IPS-20b (cell line): ENCODE data around the gene CHI3L1.

ENCODE experiments used
- H3K27ac ChIP-seq: one replicate; pipeline ENCODE4 v1.5.1; 2013; ENCODE audit warnings: low read length
- H3K27me3 ChIP-seq: 2 replicates; pipeline ENCODE4 v1.6.1; 2013; ENCODE audit warnings: mild to moderate bottlenecking, low read length, inconsistent platforms; ENCODE audit not compliant: insufficient read depth
- H3K36me3 ChIP-seq: 2 replicates; pipeline ENCODE4 v1.6.1; 2013; ENCODE audit warnings: low read depth, mild to moderate bottlenecking, inconsistent platforms, low read length, moderate library complexity; ENCODE audit not compliant: insufficient read depth
- H3K4me1 ChIP-seq: 2 replicates; pipeline ENCODE4 v1.6.1; 2013; ENCODE audit warnings: mild to moderate bottlenecking, control low read depth, inconsistent platforms, low read length, moderate library complexity; ENCODE audit not compliant: insufficient read depth
- H3K4me3 ChIP-seq: 2 replicates; pipeline ENCODE4 v1.5.1; 2013; ENCODE audit warnings: mild to moderate bottlenecking, low read length, inconsistent platforms
- H3K9ac ChIP-seq: 2 replicates; pipeline ENCODE4 v1.6.1; 2013; ENCODE audit warnings: low read depth, mild to moderate bottlenecking, inconsistent platforms, low read length, moderate library complexity
- H3K9me3 ChIP-seq: 2 replicates; pipeline ENCODE4 v1.6.1; 2013; ENCODE audit warnings: mild to moderate bottlenecking, low read depth, low read length, inconsistent platforms; ENCODE audit not compliant: insufficient read depth

CHI3L1 gene

DNA sequence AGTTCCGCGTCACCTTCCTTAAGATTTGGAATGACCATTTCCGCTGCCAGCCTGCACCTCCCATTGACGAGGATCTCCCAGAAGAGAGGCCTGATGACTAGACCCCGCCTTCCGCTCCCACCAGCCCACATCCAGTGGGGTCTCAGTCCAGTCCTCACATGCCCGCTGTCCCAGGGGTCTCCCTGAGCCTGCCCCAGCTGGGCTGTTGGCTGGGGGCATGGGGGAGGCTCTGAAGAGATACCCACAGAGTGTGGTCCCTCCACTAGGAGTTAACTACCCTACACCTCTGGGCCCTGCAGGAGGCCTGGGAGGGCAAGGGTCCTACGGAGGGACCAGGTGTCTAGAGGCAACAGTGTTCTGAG, 20.7 kb downstream of the CHI3L1 start:
- Histone ChIP-seq H3K9ac (no peak overlapping the region), H3K9me3 (no peaks in the 10 kb centered on the region), H3K4me3 (no peak overlapping the region), H3K27ac (no peak overlapping the region), H3K4me1 (no peaks in the 10 kb centered on the region), H3K27me3 (no peaks in the 10 kb centered on the region), H3K36me3 (no peaks in the 10 kb centered on the region)

DNA sequence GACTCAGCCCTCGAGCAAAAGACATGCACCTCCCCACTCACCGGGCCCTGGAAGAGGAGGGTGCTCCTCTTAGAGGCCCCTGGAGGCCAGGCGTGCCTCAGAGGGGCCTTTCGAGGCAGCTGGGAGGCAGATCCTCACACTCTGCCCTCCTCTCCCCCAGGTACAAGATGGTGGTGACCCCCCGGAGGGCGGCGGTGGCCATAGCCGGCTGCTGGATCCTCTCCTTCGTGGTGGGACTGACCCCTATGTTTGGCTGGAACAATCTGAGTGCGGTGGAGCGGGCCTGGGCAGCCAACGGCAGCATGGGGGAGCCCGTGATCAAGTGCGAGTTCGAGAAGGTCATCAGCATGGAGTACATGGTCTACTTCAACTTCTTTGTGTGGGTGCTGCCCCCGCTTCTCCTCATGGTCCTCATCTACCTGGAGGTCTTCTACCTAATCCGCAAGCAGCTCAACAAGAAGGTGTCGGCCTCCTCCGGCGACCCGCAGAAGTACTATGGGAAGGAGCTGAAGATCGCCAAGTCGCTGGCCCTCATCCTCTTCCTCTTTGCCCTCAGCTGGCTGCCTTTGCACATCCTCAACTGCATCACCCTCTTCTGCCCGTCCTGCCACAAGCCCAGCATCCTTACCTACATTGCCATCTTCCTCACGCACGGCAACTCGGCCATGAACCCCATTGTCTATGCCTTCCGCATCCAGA, 21.3 kb downstream of the CHI3L1 start:
- H3K4me1 ChIP-seq = no peaks in the 10 kb centered on the region
- H3K27me3 ChIP-seq = no peaks in the 10 kb centered on the region

DNA sequence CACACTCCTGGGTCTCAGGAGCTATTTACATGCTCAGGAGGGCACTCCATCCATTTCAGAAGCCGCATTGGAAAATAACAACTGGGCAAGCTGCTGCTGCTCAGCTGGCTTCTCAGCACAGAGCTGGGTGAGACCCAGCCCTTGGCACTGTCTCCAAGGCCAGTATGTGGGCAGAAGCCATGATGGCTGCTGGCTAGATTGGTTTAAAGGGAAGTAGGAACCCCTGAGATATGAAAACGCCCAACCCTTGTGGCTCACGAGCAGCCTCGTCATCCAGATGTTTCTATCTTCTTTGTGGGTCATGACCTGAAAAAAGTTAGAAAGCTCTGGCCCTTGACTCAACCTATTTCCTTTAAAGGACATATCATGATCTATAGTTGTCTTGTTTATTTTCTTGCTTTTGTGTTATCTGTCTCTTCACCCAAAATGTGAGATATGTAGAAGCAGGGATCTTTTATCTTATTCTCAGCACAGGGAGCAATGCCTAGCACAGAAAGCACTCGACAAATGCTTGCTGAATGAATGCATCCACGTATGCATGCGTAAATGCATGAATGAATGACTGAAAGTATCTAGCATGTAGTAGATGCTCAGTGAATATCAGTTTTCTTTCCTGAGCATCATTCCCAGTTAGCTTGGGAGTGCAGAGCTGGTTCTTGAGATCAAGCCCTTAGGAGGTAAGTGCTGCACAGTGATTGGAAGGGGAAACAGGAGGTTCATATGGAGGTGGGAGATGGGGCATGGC, 22.4 kb downstream of the CHI3L1 start:
- H3K4me3 ChIP-seq = no peak overlapping the region
- H3K27ac ChIP-seq = no peak overlapping the region
- no peaks in the 10 kb centered on the region for H3K4me1 ChIP-seq
- H3K27me3 ChIP-seq = no peaks in the 10 kb centered on the region
- H3K36me3 ChIP-seq = no peaks in the 10 kb centered on the region
- no peak overlapping the region for H3K9ac ChIP-seq
- H3K9me3 ChIP-seq = no peaks in the 10 kb centered on the region

More for the DNA sequence above, 21.3 kb downstream of the CHI3L1 start:
- no peak overlapping the region for H3K27ac ChIP-seq
- no peaks in the 10 kb centered on the region for H3K36me3 ChIP-seq
- H3K9me3 ChIP-seq = no peaks in the 10 kb centered on the region
- no peak overlapping the region for H3K9ac ChIP-seq
- no peak overlapping the region for H3K4me3 ChIP-seq

DNA sequence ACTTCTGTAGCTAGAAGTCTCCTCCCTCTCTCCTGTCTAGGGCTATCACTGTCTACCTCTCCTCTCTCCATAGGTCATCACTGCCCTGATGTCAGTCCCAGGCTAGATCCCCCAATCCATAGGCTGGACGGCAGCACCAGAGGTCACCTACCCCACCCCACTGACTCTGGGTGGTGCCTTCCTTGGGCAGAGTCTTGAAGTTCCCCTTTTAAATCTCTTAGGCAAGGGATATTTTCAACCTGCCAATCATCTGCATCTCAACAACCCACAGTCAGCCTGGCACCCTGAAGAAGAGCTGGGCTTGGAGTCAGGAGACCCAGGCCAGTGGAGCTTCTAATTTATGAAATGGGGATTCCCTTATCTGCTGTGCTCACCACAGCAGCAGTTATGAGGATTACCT, 24.1 kb downstream of the CHI3L1 start:
- Histone ChIP-seq H3K27ac (no peak overlapping the region), H3K9me3 (peaks cover 5% of the 10 kb centered on the region; the same call in 1 of the 2 replicates), H3K27me3 (no peaks in the 10 kb centered on the region), H3K9ac (no peak overlapping the region), H3K4me1 (no peaks in the 10 kb centered on the region), H3K4me3 (no peak overlapping the region), H3K36me3 (no peaks in the 10 kb centered on the region)

DNA sequence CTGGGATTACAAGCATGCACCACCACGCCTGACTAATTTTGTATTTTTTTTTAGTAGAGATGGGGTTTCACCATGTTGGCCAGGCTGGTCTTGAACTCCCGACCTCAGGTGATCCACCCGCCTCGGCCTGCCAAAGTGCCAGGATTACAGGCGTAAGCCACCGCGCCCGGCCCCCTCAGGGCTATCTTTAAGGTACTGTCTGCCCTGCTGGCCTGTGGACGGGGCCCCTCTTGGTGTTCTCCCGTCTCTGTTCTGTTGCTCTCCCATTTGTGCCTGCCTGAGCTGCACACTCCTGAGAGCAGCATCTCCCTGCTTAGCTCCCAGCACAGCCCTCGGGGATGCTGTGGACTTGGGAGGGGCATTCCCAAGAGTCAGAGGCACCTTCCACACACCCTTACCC, 24.8 kb downstream of the CHI3L1 start:
- H3K36me3 ChIP-seq = no peaks in the 10 kb centered on the region
- H3K27ac ChIP-seq = no peak overlapping the region
- H3K9me3 ChIP-seq = peaks cover 5% of the 10 kb centered on the region; the same call in 1 of the 2 replicates
- no peak overlapping the region for H3K9ac ChIP-seq
- H3K4me1 ChIP-seq = no peaks in the 10 kb centered on the region
- H3K4me3 ChIP-seq = no peak overlapping the region
- no peaks in the 10 kb centered on the region for H3K27me3 ChIP-seq

DNA sequence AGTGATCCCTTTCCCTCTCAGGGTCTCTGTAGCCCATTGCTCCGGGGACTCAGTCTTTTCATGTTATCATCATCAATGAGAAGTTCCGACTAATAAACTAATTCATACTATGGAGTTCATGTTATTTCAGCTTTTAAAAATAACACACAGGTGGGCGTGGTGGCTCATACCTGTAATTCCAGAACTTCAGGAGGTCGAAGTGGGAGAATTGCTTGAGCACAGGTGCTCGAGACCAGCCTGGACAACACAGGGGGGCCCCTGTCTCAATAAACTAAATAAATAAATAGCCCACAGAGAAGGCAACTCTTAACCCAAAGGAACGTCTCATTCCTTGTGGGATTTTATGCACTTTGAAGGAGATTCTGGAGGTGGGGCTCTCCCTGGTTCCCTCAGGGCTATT, 25.3 kb downstream of the CHI3L1 start:
- Histone ChIP-seq H3K4me1 (no peaks in the 10 kb centered on the region), H3K9me3 (peaks cover 5% of the 10 kb centered on the region; the same call in 1 of the 2 replicates), H3K4me3 (no peak overlapping the region), H3K9ac (no peak overlapping the region), H3K27ac (no peak overlapping the region), H3K27me3 (no peaks in the 10 kb centered on the region), H3K36me3 (no peaks in the 10 kb centered on the region)

DNA sequence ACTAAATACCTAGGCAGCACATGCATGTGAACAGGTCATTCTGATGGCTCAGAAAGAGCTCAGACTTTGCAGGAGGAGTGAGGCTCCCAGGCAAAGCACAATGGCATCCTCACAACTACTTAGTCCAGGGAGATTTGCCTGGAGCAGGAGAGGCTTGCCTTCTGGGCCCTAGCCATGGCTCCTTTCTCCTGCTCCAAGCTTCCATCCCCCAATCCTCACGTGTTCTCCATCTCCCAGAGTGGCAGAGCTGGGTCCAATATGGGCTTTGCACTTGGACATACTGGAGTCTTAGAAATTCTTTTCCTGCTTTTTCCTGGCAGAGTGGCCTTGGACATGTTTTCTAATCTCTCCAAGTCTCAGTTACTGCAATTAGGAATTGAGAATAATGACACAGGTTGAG, 26.7 kb downstream of the CHI3L1 start:
- H3K9me3 ChIP-seq = peaks cover 5% of the 10 kb centered on the region; the same call in 1 of the 2 replicates
- H3K27me3 ChIP-seq = no peaks in the 10 kb centered on the region
- no peaks in the 10 kb centered on the region for H3K4me1 ChIP-seq
- H3K36me3 ChIP-seq = no peaks in the 10 kb centered on the region
- no peak overlapping the region for H3K27ac ChIP-seq
- H3K9ac ChIP-seq = no peak overlapping the region
- H3K4me3 ChIP-seq = no peak overlapping the region

DNA sequence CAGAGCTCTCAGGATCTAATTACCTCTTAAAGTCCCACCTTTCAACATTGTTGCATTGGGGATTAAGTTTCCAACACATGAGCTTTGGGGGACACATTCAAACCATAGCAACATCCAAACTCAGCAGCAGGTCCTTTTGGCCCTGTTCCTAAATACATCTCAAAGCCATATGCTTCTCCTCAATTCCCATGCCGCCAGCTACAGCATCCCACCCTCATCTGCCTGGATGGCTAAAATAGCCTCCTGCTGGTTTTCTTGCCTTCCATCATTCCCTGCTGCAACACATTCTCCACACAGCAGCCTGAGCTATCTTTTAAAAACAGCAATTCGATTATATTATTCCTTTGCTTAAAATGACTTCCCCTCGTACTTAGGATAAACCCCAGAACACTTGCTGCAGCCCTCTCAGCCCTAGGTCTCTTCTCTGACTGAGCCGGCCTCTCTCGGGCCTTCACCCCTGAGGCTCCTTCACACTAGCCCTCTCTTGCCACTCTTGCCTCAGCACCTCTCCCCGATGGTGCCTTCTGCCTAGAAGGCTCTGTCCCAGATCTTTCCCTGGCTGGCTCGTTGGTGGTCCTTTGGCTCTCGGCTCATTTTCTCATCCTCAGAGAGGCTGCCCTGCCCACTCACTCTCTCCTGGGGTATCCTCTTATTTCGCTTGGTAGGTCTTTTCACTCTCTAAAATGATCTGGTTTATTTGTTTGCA, 27.4 kb downstream of the CHI3L1 start:
- H3K36me3 ChIP-seq = no peaks in the 10 kb centered on the region
- peaks cover 4% of the 10 kb centered on the region for H3K4me1 ChIP-seq
- H3K4me3 ChIP-seq = no peak overlapping the region
- no peak overlapping the region for H3K27ac ChIP-seq
- H3K9ac ChIP-seq = no peak overlapping the region
- H3K27me3 ChIP-seq = no peaks in the 10 kb centered on the region
- peaks cover 5% of the 10 kb centered on the region; the same call in 1 of the 2 replicates for H3K9me3 ChIP-seq

DNA sequence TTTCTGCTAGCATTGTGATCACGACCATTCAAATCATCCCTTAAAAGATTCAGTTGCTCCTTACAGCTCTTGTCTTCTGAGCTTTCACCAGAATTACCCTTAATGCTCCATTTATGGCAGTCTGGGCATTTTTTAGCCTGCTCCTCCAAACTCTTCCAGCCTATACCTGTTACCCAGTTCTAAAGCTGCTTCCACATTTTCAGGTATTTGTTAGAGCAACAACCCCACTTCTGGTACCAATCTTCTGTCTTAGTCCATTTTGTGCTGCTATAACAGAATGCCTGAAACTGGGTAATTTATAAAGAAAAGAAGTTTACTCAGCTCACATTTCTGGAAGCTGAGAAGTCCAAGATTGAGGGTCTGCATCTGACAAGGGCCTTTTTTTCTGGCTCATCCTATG, 28.1 kb downstream of the CHI3L1 start:
- H3K27me3 ChIP-seq = no peaks in the 10 kb centered on the region
- H3K4me1 ChIP-seq = peaks cover 11% of the 10 kb centered on the region
- H3K4me3 ChIP-seq = no peak overlapping the region
- H3K36me3 ChIP-seq = no peaks in the 10 kb centered on the region
- H3K9me3 ChIP-seq = peaks cover 5% of the 10 kb centered on the region; the same call in 1 of the 2 replicates
- H3K27ac ChIP-seq = no peak overlapping the region
- H3K9ac ChIP-seq = no peak overlapping the region

DNA sequence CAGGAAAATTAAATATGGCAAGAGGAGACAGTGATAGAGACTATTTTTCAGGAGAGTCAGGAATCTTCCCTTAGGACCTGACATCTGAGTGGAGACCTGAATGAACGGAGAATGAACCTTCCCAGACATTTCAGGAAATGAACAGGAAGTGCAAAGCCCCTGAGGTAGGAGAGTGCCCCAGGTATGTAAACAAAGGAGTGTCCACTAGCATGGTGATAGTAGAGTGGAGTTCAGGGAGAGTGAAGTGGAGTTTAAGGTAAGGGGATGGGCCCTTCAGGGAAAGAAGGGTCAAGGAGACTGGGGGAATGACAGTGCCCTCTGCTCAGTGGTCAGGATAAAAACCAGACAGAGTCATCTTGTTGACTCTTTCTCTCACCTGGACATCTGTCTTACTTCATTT, 30.2 kb downstream of the CHI3L1 start:
- no peak overlapping the region for H3K9ac ChIP-seq

DNA sequence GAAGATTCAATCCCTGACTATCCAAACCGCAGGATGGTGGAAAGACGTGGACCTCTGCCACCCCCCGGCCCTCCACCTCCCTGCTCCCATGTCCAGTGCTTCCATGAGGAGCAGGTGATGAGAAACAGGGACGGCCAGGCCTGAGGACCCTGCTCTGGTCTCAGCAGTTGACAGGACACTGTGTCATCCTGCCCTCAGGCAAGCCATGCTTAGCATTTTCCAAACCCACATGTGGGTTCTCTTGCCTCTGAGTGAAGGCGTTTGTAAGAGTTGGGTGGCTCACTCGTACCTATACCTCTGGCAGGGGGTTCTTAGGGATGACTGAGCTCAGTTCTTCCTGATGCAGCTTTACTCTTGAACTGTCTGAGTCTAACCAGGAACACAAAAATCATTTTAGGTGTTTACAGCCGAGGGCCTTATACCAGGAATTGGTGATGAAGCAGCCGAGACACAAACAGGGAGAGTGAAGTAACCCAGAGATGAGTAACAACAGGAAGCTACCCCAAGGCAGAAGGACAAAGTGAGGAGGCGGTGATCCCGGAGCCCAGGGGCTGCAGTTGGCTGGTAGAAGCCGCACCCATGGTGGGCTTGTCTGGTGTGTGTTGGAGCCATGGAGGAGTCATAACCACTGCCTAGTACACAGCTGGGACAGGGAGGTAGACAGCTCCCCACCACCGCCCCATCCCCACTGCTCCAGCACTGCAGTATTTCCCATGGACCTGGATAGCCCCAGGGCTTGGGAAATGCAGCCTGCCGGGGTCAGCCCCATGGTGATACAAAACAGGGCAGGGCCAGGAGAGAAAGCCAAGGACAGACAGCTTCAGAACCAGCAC, 32.3 kb downstream of the CHI3L1 start:
- no peaks in the 10 kb centered on the region for H3K36me3 ChIP-seq
- H3K27ac ChIP-seq = no peak overlapping the region
- H3K4me1 ChIP-seq = peaks cover 26% of the 10 kb centered on the region
- H3K4me3 ChIP-seq = no peak overlapping the region
- peaks cover 5% of the 10 kb centered on the region; the same call in 1 of the 2 replicates for H3K9me3 ChIP-seq
- no peak overlapping the region for H3K9ac ChIP-seq
- no peaks in the 10 kb centered on the region for H3K27me3 ChIP-seq

More for the DNA sequence above, 30.2 kb downstream of the CHI3L1 start:
- H3K36me3 ChIP-seq = no peaks in the 10 kb centered on the region
- peaks cover 5% of the 10 kb centered on the region; the same call in 1 of the 2 replicates for H3K9me3 ChIP-seq
- H3K4me3 ChIP-seq = no peak overlapping the region
- H3K27ac ChIP-seq = no peak overlapping the region
- peaks cover 24% of the 10 kb centered on the region for H3K4me1 ChIP-seq
- no peaks in the 10 kb centered on the region for H3K27me3 ChIP-seq
